HG03066 (cell line): ENCODE data around the gene PHKG2.

ENCODE experiments used
- ATAC-seq: cut with Tn5 transposase; IDR thresholded peaks from one replicate; pipeline ENCODE4 v1.9.1; 2021; ENCODE audit warnings: low read depth; ENCODE audit not compliant: unreplicated experiment

Gene PHKG2

DNA sequence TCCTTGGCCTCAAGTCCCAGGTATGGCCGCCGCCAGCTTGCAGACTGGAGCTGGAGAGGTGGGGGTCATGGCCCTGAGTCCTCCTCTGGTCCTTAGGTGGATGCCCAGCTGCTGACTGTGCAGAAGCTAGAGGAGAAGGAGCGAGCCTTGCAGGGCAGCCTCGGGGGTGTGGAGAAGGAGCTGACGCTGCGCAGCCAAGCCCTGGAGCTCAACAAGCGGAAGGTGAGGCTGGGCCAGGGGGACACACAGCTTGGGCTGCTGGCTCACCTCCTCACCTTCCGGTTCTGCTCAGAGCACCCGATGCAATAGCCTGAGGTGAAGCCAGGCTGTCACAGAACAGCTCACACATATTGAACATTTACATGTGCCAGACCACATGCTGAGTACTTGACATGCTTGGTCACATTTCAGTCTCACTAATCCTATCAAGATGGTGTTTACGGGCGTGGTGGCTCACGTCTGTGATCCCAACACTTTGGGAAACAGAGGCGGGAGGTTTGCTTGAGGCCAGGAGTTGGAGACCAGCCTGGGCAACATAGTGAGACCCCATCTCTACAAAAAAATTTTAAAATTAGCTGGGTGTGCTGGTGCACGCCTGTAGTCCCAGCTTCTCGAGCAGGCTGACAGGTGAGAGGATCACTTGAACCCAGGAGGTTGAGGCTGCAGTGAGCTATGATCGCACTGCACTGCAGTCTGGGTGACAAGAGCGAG lies 21.3 kb downstream of the PHKG2 start:
- ATAC-seq: no peak

DNA sequence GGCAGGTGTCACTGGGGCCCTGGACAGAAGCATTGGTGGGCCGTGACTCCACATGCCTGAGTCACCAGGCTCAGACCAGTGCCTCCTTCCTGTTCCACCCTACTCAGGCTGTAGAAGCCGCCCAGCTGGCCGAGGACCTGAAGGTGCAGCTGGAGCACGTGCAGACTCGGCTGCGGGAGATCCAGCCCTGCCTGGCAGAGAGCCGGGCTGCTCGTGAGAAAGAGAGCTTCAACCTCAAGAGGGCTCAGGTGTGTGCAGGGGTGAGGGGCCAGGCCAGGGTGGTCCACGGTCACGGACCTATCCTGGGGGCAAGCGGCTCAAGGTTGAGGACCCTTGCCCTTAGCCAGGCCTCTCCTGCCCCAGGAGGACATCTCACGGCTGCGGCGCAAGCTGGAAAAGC lies 23.5 kb downstream of the PHKG2 start:
- ATAC-seq: no peak

DNA sequence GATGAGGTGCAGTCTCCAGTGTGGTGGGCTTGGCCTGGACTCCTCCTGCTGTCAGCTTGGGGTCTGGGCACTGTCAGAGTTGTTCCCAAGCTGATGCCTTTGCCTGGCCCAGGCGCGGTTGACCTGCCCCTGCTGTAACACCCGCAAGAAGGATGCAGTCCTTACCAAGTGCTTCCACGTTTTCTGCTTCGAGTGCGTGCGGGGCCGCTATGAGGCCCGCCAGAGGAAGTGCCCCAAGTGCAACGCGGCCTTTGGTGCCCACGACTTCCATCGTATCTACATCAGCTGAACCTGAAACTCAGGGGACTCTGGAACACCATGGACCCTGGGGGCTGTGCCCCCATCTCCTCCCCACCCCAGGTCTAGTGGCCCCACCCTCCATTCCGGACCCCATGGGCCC lies 25.6 kb downstream of the PHKG2 start:
- ATAC-seq: no peak

DNA sequence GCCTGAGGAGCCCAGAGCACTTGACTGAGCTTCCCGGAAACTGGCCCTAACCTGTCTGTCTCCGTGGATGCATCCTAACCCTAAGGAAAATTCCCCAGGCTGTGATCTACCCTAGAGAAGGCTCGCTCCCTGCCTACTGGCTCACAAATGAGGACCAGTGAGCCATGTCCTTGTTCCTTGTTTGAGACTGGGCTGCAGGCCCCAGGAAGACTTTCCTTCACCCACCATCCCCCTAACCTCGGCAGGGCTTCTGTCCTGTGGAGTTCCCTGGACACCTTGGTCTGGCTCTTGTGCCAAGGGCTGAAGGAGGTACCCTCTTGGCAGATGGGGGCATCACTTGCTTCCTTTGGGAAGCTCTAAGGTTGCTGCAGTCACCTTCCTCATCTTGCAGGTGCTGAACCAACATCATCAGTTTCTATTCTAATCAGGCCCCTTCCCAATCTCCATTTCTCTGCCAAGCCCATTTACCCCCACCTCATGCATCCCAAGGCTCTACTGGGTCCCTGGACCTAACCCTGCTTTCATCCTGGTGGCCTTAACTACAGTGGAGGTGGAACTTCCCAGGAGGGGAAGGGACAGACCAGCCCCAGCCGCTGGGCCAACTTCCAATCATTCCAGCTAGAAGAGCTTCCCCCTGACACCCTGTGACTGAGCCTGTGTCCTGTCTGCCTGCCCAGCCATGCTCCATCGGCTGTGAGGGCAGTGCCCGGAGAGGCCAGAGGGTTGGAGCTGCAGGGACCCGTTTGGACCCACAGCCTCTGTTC lies 26.3 kb downstream of the PHKG2 start:
- no peak for ATAC-seq

DNA sequence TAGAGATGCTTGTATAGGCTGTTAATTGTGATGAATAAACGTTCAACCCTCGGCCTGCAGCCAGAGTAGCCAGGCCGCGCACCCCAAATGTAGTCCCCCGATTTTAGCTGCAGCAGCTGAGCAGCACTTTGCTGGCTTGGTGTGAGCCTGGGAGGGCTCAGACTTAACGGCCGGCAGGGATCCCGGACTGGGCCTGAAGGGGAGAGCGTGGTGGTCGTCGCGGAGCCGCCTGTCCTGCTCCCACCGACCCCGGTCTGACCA lies 26.8 kb downstream of the PHKG2 start:
- ATAC-seq: no peak

DNA sequence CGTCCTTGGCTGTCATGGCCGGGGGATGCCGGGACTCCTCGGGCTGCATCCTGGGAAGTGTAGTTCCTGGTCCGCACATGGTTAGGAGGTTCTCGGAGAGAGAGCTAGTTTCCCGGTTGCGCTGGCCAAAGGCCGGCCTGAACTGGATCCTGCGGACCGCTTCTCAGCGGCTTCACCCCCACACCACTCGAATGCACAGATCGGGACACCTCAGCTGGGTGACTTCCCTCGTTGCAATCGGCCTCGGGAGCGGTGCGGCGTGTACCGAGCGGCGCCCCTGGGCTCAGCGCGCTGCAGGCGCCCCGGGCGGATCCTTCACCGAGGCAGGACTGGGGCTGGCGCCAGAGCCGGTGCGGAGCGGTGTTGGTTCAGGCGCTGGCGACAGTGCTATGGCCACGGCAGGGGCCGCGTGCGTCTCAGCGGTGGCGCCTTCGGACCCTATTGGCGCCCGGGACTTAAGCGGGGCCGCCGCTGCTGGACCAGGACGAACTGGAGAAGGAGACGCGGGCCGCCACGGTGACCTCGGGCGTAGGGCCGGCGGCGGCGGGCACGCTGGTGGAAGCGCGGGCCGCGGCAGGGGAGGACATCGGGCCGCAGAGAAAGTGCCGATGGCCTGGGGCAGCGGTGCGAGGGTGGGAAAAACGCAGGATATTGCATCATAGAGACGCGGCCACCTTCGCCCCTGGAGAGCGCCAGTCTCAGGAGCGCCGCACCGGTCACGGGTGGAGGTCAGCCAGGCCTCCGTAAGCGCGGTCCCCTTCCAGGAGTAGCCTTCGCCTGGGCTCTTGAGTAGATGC lies 27.4 kb downstream of the PHKG2 start:
- ATAC-seq: peak; percentile 57

DNA sequence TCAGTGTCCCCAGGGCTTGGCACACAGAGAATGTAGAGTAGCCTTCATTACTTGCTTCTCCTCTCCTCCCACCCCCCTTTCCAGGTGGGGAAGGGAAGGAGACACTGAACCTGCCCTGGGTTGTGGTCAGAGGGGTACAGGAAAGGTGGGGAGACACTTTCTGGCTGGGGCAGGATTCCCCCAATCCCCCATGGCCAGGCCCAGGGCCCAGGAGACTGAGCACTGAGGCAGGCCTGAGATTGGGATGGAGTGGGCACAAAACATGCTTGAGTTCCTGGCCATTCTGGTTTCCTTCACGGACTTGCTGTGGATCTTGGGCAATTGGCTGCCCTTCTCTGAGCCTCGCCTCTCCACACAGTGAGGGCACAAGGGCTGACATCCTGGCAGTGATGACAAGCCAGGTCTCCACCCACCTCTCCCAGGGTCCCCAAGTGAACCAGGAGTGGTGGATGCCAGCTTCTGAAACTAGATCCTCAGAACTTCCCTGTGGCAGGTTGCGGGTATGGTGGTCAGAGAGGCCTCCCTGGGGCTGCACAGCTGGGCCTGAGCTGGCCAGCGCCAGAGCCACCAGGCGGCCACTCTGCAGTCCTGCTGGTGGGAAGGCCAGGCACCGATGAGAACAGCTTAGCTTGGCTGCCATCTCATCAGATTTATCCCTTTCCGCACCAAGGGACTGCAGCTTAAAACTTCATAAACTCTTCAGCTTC lies 29.5 kb downstream of the PHKG2 start:
- ATAC-seq: no peak

DNA sequence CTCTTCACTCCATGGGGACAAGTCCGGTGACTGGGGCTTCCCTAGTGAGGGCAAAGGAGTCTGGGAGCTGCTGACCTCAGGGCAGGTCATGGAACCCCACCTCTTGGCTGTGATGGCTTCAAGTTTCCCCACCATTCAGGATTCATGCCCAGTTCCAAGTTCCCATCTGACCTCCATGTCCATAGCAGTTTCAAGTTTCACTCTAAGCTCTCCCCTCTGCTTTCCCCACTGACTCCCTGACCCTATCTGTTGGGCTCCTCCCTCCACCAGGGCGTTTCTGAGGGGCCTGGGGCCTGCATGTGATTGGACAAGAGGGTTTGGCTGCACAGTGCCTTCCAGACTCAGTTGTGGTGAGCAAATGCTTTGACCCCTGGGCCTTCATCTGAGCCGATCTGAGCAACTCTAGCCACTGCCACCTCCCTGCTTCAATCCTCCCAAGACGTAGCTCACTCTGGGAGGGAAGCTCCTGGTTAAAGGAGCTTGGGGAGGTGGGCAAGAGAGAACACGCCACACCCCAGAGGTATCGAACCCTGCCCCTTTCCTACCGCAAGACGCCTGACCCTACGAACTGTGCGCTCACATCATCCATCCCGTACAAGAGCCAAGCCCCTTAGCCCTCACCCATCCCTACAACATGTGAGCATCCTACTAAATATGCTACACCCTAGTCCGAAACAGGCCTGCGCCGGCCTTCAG lies 30.5 kb downstream of the PHKG2 start:
- no peak for ATAC-seq

DNA sequence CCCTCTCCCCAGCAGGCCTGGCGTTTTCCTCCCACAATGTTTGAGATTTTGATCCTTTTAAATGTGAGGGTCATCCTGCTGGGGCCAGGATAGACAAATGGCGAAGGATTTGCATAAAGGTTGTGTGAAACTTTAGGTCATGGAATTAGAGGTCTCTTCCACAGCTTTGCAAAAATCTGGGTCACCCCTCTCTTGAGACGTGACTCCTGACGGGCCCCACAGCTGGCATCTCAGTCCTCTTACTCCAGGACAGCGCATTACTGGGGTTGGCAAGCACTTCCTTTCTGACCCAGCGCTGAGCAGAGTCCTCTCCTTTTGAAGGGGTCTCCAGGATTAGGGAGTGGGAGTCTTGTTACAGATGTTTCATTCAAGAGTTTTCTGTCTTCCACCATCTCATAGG lies 31.4 kb downstream of the PHKG2 start:
- no peak for ATAC-seq

DNA sequence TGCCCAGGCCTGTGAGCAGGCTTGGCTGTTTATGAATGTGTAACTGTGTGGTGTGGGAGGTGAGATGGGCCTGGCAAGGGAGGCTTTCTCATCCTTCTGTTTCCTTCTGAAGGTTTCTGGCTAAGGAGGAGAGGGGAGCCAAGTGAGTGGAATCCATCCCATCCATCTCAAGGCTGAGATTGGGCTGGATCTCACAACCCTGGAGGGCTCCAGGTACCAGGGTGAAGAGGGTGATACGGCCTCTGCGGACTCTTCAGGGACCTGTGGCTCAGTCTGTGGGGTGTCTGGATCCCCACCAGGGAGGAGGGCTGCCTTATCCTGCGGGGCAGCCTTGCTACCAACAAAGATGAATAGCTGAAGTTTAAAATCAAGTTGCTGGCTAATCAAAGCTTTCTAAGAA lies 31.8 kb downstream of the PHKG2 start:
- no peak for ATAC-seq

DNA sequence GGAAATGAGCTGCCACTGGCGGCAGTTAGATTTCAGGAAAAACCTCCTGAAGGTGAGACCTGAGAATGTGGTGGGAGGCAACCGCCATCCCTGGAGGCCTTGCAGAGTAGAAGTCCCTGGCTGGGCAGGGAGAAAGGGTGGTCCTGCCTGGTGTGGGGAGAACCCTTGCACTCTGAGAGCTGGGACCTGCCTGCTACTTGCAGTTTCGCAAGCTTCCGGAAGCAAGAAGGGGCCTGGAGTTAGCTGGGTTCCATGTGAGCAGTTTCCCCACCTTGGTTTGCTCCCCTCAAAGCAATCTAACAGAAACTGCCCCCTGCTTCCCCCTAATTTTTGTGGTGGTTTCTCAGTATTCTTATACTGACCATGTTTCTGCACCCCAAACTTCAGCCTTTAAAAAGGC lies 32.3 kb downstream of the PHKG2 start:
- no peak for ATAC-seq

DNA sequence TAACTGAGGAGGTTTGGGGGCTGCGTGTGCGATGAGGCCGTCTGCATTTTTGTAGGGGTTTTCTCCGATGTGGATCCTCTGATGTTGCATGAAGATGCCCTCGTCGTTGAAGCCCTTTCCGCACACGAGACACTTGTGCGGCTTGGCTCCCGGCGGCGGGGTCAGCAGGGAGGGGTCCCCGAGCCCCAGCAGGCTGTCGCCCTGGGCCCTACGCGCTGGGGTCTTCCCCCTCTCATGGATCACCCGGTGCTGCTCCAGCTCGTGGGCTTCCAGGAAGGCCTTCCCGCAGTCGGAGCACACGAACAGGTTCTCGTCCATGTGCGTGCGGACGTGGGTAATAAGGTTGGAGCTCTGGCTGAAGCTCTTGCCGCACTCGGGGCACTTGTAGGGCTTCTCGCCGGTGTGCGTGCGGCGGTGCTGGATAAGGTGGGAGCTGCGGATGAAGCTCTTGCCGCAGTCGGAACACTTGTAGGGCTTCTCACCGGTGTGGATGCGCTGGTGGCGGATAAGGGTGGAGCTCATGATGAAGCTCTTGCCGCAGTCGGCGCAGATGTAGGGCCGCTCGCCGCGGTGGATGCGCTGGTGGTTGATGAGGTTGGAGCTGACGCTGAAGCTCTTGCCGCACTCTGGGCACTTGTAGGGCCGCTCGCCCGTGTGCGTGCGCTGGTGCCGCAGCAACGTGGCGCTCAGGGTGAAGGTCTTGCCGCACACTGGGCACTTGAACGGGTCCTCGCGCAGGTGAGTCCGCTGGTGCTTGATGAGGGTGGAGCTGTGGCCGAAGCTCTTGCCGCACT lies 34.5 kb downstream of the PHKG2 start:
- no peak for ATAC-seq

DNA sequence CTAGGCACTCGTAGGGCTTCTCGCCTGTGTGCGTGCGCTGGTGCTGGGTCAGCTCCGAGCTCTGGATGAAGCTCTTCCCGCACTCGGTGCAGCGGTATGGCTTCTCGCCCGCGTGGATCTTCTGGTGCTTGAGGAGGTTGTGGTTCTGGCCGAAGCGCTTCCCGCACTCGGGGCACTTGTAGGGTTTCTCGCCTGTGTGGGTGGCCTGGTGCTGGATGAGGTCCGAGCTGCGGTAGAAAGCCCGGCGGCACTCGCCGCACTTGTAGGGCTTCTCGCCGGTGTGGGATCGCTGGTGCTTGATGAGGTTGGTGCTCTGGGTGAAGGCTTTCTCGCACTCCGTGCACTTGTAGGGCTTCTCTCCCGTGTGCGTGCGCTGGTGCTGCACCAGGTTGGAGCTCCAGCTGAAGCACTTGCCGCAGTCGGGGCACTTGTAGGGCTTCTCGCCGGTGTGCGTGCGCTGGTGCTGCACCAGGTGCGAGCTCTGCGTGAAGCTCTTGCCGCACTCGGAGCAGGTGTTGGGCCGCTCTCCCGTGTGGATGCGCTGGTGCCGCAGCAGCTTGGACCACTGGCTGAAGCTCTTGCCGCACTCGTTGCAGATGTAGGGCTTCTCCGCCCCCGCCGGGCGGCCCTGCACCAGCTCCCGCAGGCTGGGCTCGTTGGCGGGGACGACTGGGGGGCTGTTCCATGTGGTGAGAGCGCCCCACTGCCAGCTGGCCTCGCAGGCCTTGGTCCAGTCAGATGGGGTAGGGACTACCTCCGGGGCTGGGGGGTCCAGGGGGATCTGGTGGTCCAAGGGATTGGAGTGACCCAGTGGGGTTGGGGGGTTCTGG lies 35.3 kb downstream of the PHKG2 start:
- no peak for ATAC-seq

DNA sequence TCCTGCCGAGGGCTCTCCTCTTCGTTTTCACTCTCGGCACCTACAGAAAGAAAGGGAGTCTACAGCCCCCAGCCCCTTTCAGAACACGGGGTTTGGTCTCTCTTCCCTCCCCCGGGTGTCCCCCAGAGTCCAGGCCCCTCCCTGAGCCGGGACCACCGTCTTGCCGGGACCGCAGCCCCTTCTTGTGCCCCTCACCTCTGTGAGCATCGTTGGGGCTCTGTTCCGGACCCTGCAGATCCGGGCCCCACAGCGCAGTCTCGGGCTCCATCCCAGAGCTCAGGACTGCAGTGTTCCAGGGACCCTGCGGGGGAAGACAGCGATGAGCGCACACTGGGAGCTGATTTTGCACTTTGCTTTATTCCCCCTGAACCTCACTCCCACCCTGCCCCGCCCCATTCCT lies 36.0 kb downstream of the PHKG2 start:
- ATAC-seq: no peak

DNA sequence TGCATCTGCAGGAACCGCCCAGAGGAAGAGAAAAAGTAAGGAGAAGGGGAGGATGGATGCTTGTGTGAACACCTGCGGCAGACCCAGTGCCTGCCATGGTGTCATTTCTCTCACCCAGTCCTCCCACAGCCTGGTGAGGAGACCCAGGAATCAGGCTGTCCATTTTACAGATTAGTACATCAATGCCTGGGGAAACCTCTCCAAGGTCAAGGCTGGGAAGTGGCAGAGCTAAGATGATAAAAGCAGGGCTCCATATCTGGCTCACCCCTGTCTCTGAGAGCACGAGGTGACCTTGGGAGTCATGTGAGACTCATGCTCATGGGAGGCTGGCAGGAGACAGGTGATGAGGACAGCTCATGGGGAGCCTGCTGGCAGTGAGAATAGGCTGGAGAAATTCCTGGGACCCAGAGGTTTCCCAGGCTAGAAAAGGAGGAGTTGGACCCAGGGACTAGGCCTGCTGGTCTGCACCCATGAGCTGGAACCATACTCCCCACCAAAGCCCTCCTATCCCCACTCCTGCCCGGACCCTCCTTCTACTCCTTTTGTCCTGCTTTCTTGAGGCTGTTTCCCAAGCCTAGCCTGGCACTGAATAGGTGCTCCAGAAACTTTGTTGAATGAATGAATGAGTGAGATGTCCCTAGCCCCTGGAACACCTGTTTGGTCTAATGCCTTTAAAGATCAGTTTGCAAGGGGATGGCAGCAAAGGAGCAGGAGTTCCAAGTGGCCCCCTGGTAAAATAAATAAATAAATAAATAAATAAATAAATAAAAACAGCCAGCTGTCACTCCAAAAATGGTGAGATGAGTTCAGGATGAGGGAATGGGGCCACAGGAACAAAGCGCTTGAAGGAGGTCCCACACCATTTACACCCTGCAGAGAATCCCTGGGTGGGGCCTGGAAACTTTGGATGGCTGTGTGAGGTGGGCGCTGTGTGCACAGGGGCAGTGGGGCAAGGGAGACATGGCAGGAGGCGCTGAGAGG lies 37.2 kb downstream of the PHKG2 start:
- no peak for ATAC-seq

DNA sequence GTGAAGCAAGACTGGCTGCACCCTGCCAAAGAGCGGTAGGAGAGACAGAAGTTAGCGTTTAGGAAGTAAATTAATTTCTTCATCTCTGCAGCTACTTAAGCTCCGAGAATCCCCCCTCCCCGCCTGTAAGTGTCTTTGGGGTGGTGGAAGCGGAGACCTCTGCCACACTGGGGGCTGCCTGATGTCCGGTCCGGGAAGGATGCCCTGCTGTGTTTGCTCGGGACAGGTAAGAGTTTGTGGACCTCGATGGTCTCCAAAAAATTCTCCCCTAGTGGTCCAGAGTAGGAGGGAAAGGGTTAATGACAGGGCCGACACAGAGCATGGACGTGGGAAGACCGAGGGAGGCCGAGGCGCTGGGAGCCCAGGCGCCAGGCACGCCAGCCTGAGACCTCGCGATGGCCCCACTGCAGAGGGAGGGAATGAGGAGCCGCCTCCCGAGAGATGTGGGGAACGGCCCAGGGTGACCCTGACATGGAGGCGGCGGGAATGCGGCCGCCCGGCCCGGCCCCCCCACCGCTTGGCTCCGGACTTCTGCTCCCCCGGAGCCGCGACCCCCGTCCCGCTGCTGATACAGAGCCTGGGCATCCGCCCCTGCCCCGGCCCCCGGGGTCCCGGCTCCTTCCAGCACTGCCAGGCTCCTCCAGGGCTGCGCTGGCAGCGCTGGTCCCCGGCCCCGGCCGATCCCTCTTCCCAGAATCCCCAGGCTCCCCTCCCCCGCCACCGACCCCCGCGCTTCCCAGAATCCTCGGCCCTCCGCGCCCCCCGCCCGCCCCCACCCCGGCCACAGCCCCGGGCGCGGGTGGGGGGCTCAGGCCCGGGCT lies 38.1 kb downstream of the PHKG2 start:
- ATAC-seq: no peak
